ENCODE results near the gene ZNF132. TPM values are rescaled to one million over a fixed set of nuclear protein-coding genes. Genes with fewer than 3 reads are reported as not detected.

The ZNF132 gene
- total RNA-seq, 4 donors from 2014 or later = 3.6 to 6.6 (median 5.2) TPM

GRCh38 chr19:58434217-58434616 lies 5.7 kb downstream of the ZNF132 start:
- no peak for TF ChIP-seq CTCF (IDR thresholded peaks at IDR 0.05; ENCODE audit: low read depth)

GRCh38 chr19:58429745-58430144 lies 10.2 kb downstream of the ZNF132 start:
- TF ChIP-seq CTCF (IDR thresholded peaks at IDR 0.05; ENCODE audit: low read depth) = no peak

- TF ChIP-seq CTCF (IDR thresholded peaks at IDR 0.05; ENCODE audit: low read depth) = no peak
Measured at GRCh38 chr19:58428617-58429016, 11.3 kb downstream of the ZNF132 start.

- no peak for TF ChIP-seq CTCF (IDR thresholded peaks at IDR 0.05; ENCODE audit: low read depth)
Measured at GRCh38 chr19:58417071-58417470, 22.9 kb downstream of the ZNF132 start.

GRCh38 chr19:58416604-58417003 lies 23.3 kb downstream of the ZNF132 start:
- no peak for TF ChIP-seq CTCF (IDR thresholded peaks at IDR 0.05; ENCODE audit: low read depth)

- no peak for TF ChIP-seq CTCF (IDR thresholded peaks at IDR 0.05; ENCODE audit: low read depth)
Measured at GRCh38 chr19:58409010-58409790, 30.8 kb downstream of the ZNF132 start.

- TF ChIP-seq CTCF (IDR thresholded peaks at IDR 0.05; ENCODE audit: low read depth) = no peak
Measured at GRCh38 chr19:58408152-58409009, 31.6 kb downstream of the ZNF132 start, which contains the start of gene ZNF584. TSS of gene ZNF584 (plus strand) at chr19:58408649. CDS start at chr19:58409148, 499 bp downstream.
